Right atrium auricular region (tissue), 2 donors: ENCODE measurements around the gene ATG2A. TPM values are rescaled to one million over a fixed set of nuclear protein-coding genes. Genes with fewer than 3 reads are reported as not detected.

ENCODE experiments used
- DNase-seq: peaks from one replicate; pipeline ENCODE4 v3.0.0-alpha.2; 2019; ENCODE audit warnings: low spot score
- H3K27ac ChIP-seq, 2 donors: fragments of 200-600 bp; sonication (generic); 1 replicate in 1 of 2; 2 replicates in 1 of 2; pipeline ENCODE4 v1.5.1; 2016 to 2019
- H3K27me3 ChIP-seq, 2 donors: fragments of 200-600 bp; sonication (generic); one replicate each; pipeline versions ENCODE4 v1.5.1 to v1.6.0; 2017 to 2019
- H3K36me3 ChIP-seq: fragments of 200-600 bp; sonication (generic); one replicate; pipeline ENCODE4 v1.5.1; 2016
- H3K4me1 ChIP-seq, 2 donors: fragments of 200-600 bp; sonication (generic); one replicate each; pipeline versions ENCODE4 v1.5.1 to v1.6.0; 2017 to 2019
- H3K4me3 ChIP-seq, 2 donors: fragments of 200-600 bp; sonication (generic); 1 replicate in 1 of 2; 2 replicates in 1 of 2; pipeline ENCODE4 v1.5.1; 2017 to 2019; ENCODE audit warnings: mild to moderate bottlenecking in 1 of 2, moderate library complexity in 1 of 2
- H3K9me3 ChIP-seq, 2 donors: fragments of 200-600 bp; sonication (generic); one replicate each; pipeline ENCODE4 v1.5.1; 2019
- total RNA-seq, 2 donors: library from RNA; depleted of rRNA; stranded (reverse); fragments of >200 nt; gene quantifications; one replicate each; pipeline ENCODE4 v1.1.0, GENCODE V29; 2016
- TF ChIP-seq, protein P1 (sequence below), 2 donors: fragments of 200-600 bp; sonication (generic); IDR thresholded peaks; one replicate each; pipeline ENCODE4 v1.5.1; 2019; ENCODE audit warnings: antibody characterized with exemption in 2 of 2

ATG2A gene
- total RNA-seq, 2 donors from 2014 or later: 16.0 to 24.1 TPM

DNA sequence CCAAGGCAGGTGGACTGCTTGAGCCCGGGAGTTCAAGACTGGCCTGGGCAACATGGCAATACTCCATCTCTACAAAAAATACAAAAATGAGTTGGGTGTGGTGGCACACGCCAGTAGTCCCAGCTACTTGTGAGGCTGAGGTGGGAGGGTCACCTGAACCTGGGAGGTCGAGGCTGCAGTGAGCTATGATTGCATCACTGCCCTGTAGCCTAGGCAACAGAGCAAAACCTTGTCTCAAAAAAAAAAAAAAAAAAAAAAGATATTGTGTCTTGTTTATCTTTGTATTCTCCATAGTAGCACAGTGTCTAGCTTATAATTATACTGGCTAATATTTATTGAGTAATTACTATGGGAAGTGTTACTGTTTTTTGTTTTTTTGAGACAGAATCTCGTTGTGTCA lies 34.5 kb upstream of the ATG2A start:
- Histone ChIP-seq H3K27me3 (no peaks in the 10 kb centered on the region), H3K9me3 (no peaks in the 10 kb centered on the region), H3K27ac (no peak overlapping the region), H3K4me1 (no peaks in the 10 kb centered on the region), H3K36me3 (no peaks in the 10 kb centered on the region), H3K4me3 (no peak overlapping the region)
- DNase-seq: no peak
- TF ChIP-seq, protein P1, sequence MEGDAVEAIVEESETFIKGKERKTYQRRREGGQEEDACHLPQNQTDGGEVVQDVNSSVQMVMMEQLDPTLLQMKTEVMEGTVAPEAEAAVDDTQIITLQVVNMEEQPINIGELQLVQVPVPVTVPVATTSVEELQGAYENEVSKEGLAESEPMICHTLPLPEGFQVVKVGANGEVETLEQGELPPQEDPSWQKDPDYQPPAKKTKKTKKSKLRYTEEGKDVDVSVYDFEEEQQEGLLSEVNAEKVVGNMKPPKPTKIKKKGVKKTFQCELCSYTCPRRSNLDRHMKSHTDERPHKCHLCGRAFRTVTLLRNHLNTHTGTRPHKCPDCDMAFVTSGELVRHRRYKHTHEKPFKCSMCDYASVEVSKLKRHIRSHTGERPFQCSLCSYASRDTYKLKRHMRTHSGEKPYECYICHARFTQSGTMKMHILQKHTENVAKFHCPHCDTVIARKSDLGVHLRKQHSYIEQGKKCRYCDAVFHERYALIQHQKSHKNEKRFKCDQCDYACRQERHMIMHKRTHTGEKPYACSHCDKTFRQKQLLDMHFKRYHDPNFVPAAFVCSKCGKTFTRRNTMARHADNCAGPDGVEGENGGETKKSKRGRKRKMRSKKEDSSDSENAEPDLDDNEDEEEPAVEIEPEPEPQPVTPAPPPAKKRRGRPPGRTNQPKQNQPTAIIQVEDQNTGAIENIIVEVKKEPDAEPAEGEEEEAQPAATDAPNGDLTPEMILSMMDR (IDR thresholded peaks at IDR 0.05): no peak

DNA sequence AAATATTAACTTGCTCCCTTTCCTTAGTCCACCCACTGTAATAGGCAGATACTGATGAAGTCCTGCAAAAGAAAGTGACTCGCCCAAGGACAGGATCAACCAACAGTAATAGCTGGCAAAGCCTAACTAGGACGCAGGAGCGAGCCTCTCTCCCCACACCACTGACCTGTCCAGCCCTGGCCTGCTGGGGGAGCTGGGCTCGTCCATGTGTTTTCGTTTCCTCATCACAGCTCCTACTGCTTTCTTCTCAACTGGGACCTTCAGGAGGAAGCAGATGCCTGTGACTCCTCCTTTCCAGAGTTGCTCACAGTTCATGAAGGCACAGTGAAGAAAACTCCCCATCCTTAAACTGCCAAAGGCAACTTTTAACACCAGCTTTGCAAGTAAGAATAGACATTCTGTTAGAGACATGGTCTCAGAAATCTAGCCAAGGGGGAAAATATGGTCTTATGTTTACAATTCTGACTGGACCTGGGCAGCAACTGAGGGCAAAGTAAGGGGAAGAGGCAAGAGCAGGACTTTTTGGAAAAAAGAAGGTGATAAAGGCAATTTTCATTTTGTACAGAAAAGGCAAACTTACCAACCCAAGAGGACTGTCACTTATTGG lies 30.3 kb upstream of the ATG2A start:
- no peak overlapping the region for H3K4me3 ChIP-seq

DNA sequence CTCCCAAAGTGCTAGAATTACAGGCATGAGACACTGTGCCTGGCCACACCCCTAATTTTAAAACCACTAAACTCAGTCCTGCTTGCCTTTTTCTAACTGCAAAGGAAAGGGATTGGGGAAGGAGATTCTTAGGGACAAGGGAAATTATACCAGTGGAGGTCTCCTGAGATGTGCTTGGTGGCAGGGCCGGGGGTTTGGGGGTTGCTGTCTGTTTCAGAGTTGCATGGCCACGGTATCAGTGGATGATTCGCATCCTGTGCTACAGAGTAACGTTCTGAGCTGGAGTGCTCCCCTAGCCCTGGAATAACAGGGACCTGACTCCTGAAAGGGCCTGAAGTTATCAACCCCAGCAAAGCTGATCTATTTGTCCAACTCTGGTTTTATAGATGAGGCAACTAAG lies 19.5 kb upstream of the ATG2A start:
- no peaks in the 10 kb centered on the region for H3K9me3 ChIP-seq
- peaks cover 29% of the 10 kb centered on the region for H3K36me3 ChIP-seq
- no peak for DNase-seq

More for the DNA sequence above, 30.3 kb upstream of the ATG2A start:
- TF ChIP-seq, protein P1 (IDR thresholded peaks at IDR 0.05): no peak
- Histone ChIP-seq H3K36me3 (no peaks in the 10 kb centered on the region), H3K27me3 (no peaks in the 10 kb centered on the region), H3K27ac (no peak overlapping the region), H3K9me3 (no peaks in the 10 kb centered on the region), H3K4me1 (no peaks in the 10 kb centered on the region)
- DNase-seq: no peak

DNA sequence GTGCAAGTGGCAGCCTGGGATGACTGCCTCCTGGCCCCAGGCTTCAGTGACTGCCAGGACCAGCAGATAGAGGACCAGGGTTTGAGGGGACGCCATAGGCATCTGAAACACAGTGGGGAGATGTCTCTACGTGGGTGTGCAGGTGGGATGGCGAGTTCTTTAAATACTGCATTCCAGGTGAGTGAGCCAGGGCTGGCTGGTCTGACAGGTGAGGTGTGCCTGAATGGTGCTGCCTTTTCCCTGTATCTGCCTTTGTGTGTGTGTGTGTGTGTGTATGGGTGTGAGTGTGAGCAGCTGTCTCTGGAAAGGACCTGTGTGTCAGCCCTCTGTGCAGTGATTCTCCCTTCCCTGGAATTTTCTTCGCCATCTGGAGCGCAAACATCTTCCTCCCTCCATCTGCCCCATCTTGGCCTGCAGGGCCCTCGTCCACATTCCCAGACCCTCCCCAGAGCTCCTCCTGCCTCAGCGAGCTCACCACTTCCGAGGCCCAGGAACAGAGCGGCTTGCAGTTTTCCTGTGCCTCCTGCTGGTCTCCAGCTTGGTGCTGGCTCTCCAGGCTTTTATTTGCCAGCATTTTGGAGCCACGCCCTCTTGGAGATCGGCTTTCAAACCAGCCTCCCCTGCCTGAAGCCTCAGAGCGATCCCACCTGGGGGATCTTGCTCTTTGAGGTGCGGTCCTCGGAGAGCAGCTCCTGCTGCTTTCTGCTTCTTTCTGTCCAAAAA lies 18.5 kb upstream of the ATG2A start, which contains the start of gene GPHA2:
Gene GPHA2, minus strand, starts transcription at position 535 of the 723 bp plus-strand sequence. Its CDS starts 433 bp downstream, at position 102.
- TF ChIP-seq, protein P1 (IDR thresholded peaks at IDR 0.05): no peak
- Histone ChIP-seq H3K36me3 (peaks cover 39% of the 10 kb centered on the region), H3K4me1 (no peaks in the 10 kb centered on the region), H3K27ac (no peak within 1 kb of the TSS), H3K27me3 (no peaks in the 10 kb centered on the region), H3K9me3 (no peaks in the 10 kb centered on the region), H3K4me3 (no peak within 1 kb of the TSS)
- no peak for DNase-seq

More for the DNA sequence above, 19.5 kb upstream of the ATG2A start:
- Histone ChIP-seq H3K4me3 (no peak overlapping the region), H3K27ac (no peak overlapping the region), H3K27me3 (no peaks in the 10 kb centered on the region), H3K4me1 (no peaks in the 10 kb centered on the region)
- TF ChIP-seq, protein P1 (IDR thresholded peaks at IDR 0.05): no peak

DNA sequence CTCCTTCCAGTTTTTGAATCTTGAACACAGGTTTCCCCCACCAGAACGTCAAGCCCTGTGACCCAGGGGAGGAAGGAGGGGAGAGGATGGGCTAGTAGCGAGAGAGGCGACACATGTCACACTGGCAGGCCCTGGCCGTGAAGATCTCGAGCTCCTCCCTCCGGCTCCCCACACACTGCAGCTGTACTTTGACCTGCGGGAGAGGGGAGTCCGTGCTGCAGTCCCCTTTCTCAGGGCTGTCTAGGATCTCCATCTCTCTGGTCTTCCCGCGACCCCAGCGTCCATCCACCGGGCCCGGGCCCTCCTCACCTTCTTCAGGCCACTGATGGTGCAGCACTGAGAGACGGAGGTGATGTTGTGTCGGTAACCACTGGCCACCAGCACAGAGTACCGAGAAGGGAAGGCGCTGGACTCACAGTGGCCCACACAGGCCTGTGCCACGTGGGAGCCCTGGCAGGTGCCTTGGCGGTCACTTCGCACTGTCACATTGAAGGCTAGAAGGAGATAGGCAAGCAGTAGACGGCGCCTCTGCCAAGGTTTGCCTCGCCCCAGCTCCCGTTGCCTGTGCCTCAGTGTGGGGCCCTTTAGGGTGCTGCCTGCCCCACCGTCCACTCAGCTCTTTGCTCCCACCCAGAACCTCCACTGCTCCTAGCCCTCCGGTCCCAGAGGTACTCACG lies 17.8 kb upstream of the ATG2A start:
- Histone ChIP-seq H3K27ac (no peak overlapping the region), H3K4me3 (no peak overlapping the region), H3K36me3 (peaks cover 46% of the 10 kb centered on the region), H3K9me3 (no peaks in the 10 kb centered on the region), H3K27me3 (no peaks in the 10 kb centered on the region), H3K4me1 (no peaks in the 10 kb centered on the region)
- DNase-seq: no peak
- TF ChIP-seq, protein P1 (IDR thresholded peaks at IDR 0.05): no peak
